DMS79 treated with DMSO at 0.1 percent for 48 hours (cell line): ENCODE results near the gene SEC16B.

Experiments
- DNase-seq: peaks from one replicate; lab custom pipeline; 2025; lab: John Stamatoyannopoulos, UW

SEC16B gene

GRCh38 chr1:177940682-177941081 is 29.2 kb downstream of the SEC16B start:
- no peak for DNase-seq

GRCh38 chr1:177937931-177938330 is 31.9 kb downstream of the SEC16B start:
- no peak for DNase-seq

GRCh38 chr1:177937174-177937770 is 32.6 kb downstream of the SEC16B start:
- DNase-seq = no peak

GRCh38 chr1:177935638-177936415 is 34.0 kb downstream of the SEC16B start:
- DNase-seq = no peak

GRCh38 chr1:177934927-177935326 is 34.9 kb downstream of the SEC16B start:
- no peak for DNase-seq

GRCh38 chr1:177934461-177934860 is 35.4 kb downstream of the SEC16B start:
- DNase-seq = no peak

- DNase-seq = no peak
These were observed 36.0 kb downstream of the SEC16B start for GRCh38 chr1:177933881-177934280.

GRCh38 chr1:177932123-177932522 is 37.7 kb downstream of the SEC16B start:
- no peak for DNase-seq

- DNase-seq = no peak
These were observed 40.9 kb downstream of the SEC16B start for GRCh38 chr1:177928952-177929351.

GRCh38 chr1:177928194-177928593 is 41.7 kb downstream of the SEC16B start:
- no peak for DNase-seq

GRCh38 chr1:177927021-177927596 is 42.7 kb downstream of the SEC16B start:
- no peak for DNase-seq

GRCh38 chr1:177926201-177926600 is 43.7 kb downstream of the SEC16B start:
- DNase-seq = no peak

GRCh38 chr1:177925006-177925405 is 44.9 kb downstream of the SEC16B start:
- no peak for DNase-seq

- DNase-seq = no peak
These were observed 46.4 kb downstream of the SEC16B start for GRCh38 chr1:177923441-177923840.

- DNase-seq = no peak
These were observed 47.6 kb downstream of the SEC16B start for GRCh38 chr1:177922209-177922608.

- no peak for DNase-seq
These were observed 48.3 kb downstream of the SEC16B start for GRCh38 chr1:177921590-177921989.

GRCh38 chr1:177920091-177920490 is 49.8 kb downstream of the SEC16B start:
- DNase-seq = no peak

- DNase-seq = no peak
These were observed 54.2 kb downstream of the SEC16B start for GRCh38 chr1:177915641-177916040.

GRCh38 chr1:177914603-177915002 is 55.3 kb downstream of the SEC16B start:
- no peak for DNase-seq

- no peak for DNase-seq
These were observed 55.9 kb downstream of the SEC16B start for GRCh38 chr1:177913762-177914540.

GRCh38 chr1:177912991-177913390 is 56.9 kb downstream of the SEC16B start:
- peak; percentile 11 for DNase-seq

GRCh38 chr1:177909416-177909815 is 60.4 kb downstream of the SEC16B start:
- no peak for DNase-seq

GRCh38 chr1:177907000-177907399 is 62.9 kb downstream of the SEC16B start:
- DNase-seq = no peak
